Endometrium (tissue), 2 donors: ENCODE results near the gene INTS14.

ENCODE experiments used
- FAIRE-seq: peaks from 2 replicates; lab custom pipeline; 2012; peaks lifted over from hg19 to GRCh38; lab: Jason Lieb, UNC
- donor health status: control.
- donor health status: control.

INTS14 gene

DNA sequence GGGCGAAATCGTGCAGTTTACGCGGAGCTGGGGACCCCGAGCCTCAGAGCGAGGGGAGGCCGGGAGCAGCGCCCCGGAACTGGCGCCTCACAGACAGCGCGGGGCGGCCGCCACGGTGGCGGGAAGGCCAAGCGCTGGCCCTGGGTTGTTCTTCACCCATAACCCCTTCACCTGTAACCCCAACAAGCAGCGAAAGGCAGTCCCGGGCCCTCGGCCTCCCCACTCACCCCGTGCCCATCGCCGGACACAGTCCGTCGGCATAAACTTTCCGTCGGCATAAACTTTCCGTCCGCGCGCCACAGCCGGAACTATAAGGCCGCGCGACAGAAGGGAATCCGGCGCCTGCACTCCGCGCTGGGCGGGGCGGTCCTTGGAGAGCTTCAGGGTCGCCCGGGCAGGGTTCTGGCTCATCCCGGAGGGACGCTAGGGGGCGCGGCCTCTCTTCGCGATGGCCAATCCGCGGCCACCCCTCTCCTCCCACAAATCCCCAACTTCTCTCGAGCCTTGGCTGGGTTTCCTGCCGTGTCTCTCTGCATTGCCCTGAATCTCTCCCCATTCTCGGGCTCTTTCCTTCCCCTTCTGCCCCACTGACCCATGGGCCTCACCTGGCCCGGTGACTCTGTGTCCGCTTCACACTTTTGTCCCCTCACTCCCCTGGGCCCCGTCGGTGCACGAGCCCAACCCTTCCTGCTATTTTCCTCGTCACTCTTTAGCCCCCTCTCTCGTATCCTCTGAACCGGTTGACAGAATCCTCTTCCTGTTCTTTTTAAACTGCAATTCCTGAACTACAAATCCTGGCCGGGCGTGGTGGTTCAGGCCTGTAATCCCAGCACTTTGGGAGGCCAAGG is at the start of gene INTS14:
INTS14 (minus strand) TSS at position 261 of the 848 bp plus-strand sequence. CDS start 3,751 bp downstream, outside the sequence.
- peak; percentile 93 for FAIRE-seq

DNA sequence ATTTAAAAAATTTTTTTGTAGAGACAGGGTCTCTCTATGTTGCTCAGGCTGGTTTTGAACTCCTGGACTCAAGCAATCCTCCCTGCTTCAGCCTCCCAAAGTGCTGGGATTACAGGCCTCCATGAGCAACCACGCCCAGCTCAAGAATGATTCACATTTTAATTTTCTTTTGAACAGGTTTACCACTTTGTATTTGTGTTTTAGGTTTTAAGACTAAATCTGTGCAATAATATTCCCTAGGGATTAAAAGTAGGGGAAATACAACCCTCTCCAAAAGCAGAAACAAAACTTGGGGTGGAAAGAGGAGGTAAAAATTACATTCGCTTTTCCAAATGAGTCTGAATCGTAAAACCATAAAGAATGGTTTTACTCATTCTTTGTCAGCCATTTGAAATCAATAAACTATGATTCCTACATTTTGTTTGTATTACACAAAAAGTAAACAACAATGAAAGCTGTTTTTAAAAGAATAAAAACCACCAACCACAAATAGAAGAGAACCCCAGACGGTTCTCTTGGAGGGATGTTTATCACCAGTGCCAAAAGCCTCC is 48.6 kb upstream of the INTS14 start:
- FAIRE-seq = no peak

GRCh38 chr15:65655457-65655856 is 44.5 kb upstream of the INTS14 start:
- FAIRE-seq = no peak

- FAIRE-seq = no peak
Measured at GRCh38 chr15:65655026-65655425, 44.1 kb upstream of the INTS14 start.

DNA sequence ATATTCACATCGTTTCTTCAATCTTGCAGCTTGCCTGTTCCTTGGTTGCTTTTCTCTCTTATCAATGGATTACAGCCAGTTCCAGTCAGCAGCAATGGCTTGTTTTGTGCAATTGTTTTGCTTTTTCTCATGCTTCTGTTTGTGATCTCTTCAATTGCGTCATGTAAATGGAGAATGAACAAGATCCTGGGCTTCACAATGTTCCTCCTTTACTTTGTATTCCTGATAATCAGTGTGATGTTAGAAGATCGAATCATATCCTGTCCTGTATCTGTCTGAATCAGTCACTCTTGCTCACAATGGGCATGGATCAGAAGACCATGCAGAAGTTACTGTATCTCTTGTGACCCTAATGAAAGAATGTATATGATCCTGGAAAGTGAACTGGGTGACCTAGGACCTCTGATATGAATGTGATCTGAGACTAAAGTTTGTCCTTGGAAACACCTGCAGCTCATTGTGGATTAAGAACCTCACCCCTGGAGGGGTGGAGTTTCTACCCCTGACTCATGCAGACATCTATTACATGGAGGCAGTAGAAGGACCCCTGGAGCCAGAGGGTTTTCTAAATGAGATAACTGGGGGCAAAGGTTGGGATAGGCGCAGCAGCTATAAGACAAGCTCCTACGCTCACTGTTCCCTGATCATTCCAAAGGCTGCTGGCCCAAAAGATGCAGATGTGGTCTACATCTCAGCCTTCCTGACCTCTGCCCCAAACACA is 43.0 kb upstream of the INTS14 start:
- FAIRE-seq = no peak

DNA sequence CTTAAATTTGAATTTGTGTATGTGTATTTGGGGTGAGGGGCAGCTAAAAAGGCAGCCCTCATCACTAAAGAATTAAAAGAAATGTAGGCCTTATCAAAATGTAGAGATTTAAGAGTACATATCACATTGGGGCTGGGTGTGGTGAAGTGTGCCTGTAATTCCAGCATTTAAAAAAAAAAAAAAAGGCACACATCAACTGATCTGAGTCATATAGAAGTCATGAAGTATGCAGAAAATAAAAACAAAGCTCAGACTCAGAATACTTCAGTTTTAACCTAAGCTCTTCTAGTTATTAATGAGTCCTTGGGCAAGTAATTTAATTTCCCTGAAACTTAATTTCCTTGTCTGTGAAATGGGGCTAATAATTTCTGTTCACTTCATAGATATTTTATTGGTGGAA is 42.4 kb upstream of the INTS14 start:
- no peak for FAIRE-seq

GRCh38 chr15:65651831-65652749 is 41.2 kb upstream of the INTS14 start:
- FAIRE-seq = no peak

DNA sequence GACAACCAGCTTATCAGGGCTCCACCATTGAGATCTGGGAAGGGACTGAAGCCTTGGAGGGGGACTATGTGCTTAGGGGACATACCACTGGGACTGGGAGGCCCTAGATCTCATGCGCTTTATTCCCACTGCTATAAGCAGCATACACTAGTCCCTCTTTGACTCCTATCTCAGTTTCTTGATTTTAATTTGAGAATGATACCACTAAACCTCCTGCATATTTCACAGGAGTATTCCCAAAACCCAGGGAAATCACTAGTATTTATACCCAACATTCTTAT is 40.1 kb upstream of the INTS14 start:
- FAIRE-seq = no peak

- FAIRE-seq = no peak
Measured at GRCh38 chr15:65650312-65651041, 39.5 kb upstream of the INTS14 start.

DNA sequence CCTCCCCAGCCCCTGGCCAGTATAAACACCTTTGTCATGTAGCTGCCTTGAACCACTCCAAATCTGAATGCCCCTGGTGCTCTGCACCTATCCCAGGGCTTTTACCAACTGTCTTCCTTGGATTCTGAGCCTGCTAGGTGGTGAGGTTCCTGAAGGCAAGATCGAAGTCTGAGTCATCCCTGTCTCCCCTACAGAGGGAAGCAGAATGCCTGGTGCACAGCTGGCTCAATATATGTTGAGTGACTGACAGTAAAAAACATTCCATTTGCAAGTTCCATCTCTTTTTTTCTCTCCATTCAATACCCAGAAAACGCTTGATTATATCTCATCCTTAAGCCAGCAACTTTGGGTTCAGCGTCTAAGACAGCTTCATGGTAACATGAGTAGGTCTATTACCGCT is 35.6 kb upstream of the INTS14 start:
- no peak for FAIRE-seq

DNA sequence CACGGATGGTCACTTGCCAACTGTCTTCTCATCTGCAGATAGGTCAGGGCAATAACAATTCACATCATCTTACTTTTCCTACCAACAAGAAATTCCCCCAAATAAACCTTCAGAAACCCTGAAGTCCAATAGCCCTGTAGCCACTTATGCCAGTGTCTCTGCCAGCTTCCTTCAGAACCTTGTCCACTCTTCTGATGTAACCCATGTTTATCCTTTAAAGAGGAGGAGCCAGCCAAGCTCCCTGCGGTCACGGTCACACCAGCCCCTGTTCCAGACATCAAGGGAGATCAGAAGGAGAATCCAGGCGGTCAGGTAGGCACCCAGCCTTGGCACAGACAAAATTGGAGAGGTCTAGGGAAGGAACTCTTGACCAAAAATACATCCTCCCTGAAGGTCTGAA is 34.5 kb upstream of the INTS14 start:
- no peak for FAIRE-seq

DNA sequence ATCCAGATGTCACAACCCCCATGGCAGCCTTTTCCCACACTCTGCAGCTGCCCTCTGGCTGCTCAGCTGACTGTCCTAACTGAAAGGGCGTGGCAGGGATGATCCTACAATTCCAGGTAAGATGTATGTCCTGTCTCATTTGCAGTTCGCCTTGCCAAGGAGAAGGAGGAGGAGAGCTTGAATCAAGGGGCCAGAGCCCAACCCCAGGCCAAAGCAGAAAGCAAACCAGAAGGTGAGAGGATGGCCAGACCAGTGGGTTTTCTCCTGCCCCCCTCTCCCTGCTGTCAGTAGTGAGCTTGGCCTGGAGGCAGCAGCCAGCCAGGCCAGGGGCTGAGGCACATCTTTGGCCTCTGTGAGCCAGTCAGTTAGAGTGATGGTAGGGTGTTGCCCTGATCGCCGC is 33.4 kb upstream of the INTS14 start:
- no peak for FAIRE-seq

GRCh38 chr15:65642594-65642993 is 31.7 kb upstream of the INTS14 start:
- no peak for FAIRE-seq

DNA sequence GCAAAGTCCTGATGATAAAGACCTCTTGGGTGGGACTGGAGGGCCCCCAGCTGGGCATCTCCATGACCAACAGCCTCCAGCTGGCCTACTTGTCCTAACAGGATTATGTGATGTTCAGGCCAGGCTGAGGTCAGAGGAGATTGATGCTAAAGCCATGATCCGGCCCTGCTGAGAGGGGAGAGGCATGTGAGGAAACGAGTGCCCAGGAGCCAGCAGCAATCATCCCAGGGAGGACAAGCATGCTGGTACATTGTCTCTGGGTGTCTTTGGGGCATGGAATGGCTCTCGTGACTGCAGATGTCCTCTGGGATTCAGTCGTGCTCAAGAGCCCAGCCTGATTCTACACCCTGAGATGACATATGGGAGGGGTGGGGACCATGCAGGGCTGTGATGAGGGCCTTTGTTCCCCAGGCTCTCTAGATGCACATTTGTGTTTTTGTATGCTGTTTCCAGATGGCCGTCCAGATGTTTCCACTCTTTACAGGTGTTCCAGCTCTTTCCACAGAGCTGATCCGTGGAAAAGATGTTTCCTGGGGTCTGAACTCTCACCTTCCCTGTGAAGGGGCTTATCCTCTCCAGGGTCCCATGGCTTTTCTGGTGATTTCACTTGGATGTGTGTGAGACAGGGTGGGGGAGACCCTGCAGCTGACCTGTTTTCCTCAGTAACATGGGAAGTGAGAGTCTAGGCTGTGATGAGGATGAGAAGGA is 31.0 kb upstream of the INTS14 start:
- no peak for FAIRE-seq

DNA sequence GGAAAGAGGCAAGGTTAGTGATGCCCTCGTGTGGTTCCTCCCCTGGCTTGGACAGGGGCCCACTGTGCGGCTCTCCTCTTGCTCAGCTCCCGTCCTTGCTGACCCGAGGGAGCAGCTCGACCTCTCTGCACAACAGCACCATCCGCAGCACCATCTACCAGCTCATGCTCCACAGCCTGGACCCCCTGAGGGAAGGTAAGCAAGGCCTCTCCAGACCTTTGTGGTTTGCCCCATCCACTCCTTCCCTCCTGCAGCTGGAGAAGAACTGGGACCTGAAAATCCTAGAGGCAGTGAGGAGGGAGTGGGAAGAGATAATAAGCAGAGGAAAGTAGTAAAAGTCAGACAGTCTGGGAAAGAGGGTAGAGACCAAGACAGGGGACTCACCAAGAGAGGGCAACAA is 28.6 kb upstream of the INTS14 start:
- FAIRE-seq = no peak

GRCh38 chr15:65638681-65639089 is 27.8 kb upstream of the INTS14 start:
- no peak for FAIRE-seq

DNA sequence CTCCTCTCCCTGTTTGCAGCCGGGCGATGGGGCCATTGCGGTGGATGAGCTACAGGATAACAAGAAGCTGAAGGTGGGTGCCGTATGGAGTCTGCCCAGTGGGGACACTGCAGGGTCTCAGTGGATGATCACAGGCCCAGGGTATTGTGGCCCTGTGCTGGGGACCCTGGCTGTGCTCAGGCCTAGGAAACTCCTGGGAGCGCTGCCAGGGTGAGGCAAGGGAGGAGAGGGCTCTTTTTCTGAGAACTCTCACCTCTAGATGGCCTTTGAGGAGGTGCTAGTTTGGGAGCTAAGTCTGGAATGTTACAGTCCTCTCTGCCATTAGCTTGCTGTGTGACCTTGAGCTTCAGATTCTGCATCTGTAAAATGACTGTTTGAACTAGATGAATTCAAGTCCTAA is 27.2 kb upstream of the INTS14 start:
- FAIRE-seq = no peak

DNA sequence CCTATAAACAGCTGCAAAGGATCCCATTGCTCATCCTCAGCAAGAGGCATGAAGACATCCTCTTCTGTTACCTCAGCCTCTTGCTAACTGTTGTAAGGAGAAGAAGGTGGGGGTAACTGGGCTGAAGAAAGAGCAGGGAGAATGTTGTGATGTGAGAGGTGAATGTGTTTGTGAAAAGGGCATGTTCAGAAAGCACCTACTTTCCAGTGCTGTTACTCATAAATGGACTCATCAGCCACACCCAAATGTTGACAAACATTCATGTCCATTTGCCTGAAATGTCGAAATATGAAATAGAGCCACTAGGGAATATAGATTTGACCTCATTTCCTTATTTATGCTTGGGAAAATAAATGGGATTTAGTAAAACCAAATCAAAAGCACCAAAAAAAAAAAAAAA is 23.4 kb upstream of the INTS14 start:
- no peak for FAIRE-seq

DNA sequence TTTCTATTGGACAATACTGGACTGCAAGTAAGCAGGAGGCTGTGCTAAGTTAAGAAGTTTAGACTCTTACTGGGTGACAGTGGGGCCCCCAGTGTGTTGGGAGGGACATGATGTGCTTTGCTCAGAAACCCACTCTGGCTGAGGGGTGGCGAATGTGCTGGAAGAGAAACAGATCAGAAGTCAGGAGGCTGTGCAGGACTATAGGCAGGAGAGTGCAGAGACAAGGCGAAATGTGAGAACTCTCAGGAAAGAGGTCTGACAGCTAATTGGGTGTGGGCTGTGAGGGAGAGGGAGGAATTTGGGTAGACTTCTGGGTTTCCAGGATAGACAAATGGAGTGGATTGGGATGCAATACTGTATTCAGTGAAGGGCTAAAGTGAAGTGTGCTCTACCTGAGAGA is 22.8 kb upstream of the INTS14 start:
- no peak for FAIRE-seq

GRCh38 chr15:65632780-65633375 is 21.9 kb upstream of the INTS14 start:
- FAIRE-seq = no peak

GRCh38 chr15:65631503-65631902 is 20.6 kb upstream of the INTS14 start:
- no peak for FAIRE-seq
